Spleen (tissue), 11 donors: ENCODE measurements around the gene CCN5. TPM values are rescaled to one million over a fixed set of nuclear protein-coding genes. Genes with fewer than 3 reads are reported as not detected.

Experiments used
- DNase-seq: peaks from one replicate; pipeline ENCODE4 v3.0.0-alpha.2; 2020
- H3K27ac ChIP-seq, 8 donors: fragments of 200-600 bp; sonication (generic) in 7 of 8; 1 replicate in 4 of 8; 2 replicates in 4 of 8; pipeline versions ENCODE4 v1.5.0 to v1.8.0; 2016 to 2021; ENCODE audit warnings: inconsistent platforms in 4 of 8, mild to moderate bottlenecking in 4 of 8, moderate library complexity in 1 of 8
- H3K27me3 ChIP-seq, 7 donors: fragments of 200-600 bp; sonication (generic) in 6 of 7; replicated peaks in 1 of 7; 1 replicate in 4 of 7; 2 replicates in 3 of 7; pipeline versions ENCODE4 v1.5.0 to v1.8.0; 2016 to 2021; ENCODE audit warnings: inconsistent platforms in 3 of 7, mild to moderate bottlenecking in 1 of 7
- H3K36me3 ChIP-seq, 6 donors: fragments of 200-600 bp; sonication (generic) in 5 of 6; 1 replicate in 4 of 6; 2 replicates in 2 of 6; pipeline versions ENCODE4 v1.5.0 to v1.8.0; 2016 to 2021; ENCODE audit warnings: inconsistent platforms in 2 of 6
- H3K4me1 ChIP-seq, 6 donors: fragments of 200-600 bp; sonication (generic) in 5 of 6; 1 replicate in 3 of 6; 2 replicates in 3 of 6; pipeline versions ENCODE4 v1.5.0 to v1.8.0; 2016 to 2021; ENCODE audit warnings: inconsistent platforms in 3 of 6
- H3K4me3 ChIP-seq, 8 donors: fragments of 200-600 bp; sonication (generic) in 7 of 8; 1 replicate in 4 of 8; 2 replicates in 4 of 8; pipeline versions ENCODE4 v1.5.0 to v1.8.0; 2016 to 2021; ENCODE audit warnings: inconsistent platforms in 4 of 8, mild to moderate bottlenecking in 4 of 8, moderate library complexity in 2 of 8
- H3K9me3 ChIP-seq, 8 donors: fragments of 200-600 bp; sonication (generic) in 7 of 8; 1 replicate in 4 of 8; 2 replicates in 4 of 8; pipeline versions ENCODE4 v1.5.0 to v1.8.0; 2016 to 2021; ENCODE audit warnings: inconsistent platforms in 4 of 8
- CTCF ChIP-seq, 11 experiments: fragments of 200-600 bp in 7 of 11; fragments of 450-650 bp in 4 of 11; sonication (generic) in 4 of 11; IDR thresholded peaks in 8 of 11; conservative IDR thresholded peaks in 3 of 11; 1 replicate in 7 of 11; 2 replicates in 4 of 11; pipeline versions ENCODE4 v1.4.0 to v1.8.0; 2016 to 2021; ENCODE audit warnings: antibody characterized with exemption in 11 of 11, inconsistent platforms in 4 of 11, mild to moderate bottlenecking in 1 of 11
- POLR2A ChIP-seq, 3 donors: fragments of 450-650 bp; IDR thresholded peaks; one replicate each; pipeline ENCODE4 v1.5.1; 2017; ENCODE audit warnings: antibody characterized with exemption in 3 of 3, mild to moderate bottlenecking in 1 of 3
- POLR2AphosphoS5 ChIP-seq, 3 donors: sonication (generic); formaldehyde crosslinking; IDR thresholded peaks; one replicate each; pipeline ENCODE4 v1.5.1; 2017; ENCODE audit warnings: antibody characterized with exemption in 3 of 3
- WGBS, 5 donors: extraction: QIAGEN DNeasy Blood & Tissue Kit in 3 of 5; methylation state at CpG; one replicate each; pipeline versions ENCODE4 v1.1.5 to v1.1.7; 2013 to 2018; 5-methylcytosine and 5-hydroxymethylcytosine counted together
- intact Hi-C: fragments of 100-400 bp; cut with DNase I; formaldehyde crosslinking; loops from one replicate; pipeline ENCODE4 v1.15.0; 2023; ENCODE audit warnings: low total_unique reads
- polyA plus RNA-seq, 3 donors: library from polyadenylated mRNA; stranded (reverse); fragments of 200-250 nt; gene quantifications; one replicate each; pipeline ENCODE4 v1.2.1, GENCODE V29; 2013
- total RNA-seq, 7 donors: library from RNA; depleted of rRNA in 3 of 7; stranded (reverse); fragments of >200 nt in 3 of 7; fragmentation: NEBNext Ultra II Directional in 4 of 7; extraction: Animal tissue kit (Norgen Biotek cat#: 25700) in 4 of 7; gene quantifications; one replicate each; pipeline versions ENCODE4 v1.1.0 to v1.2.1, GENCODE V29; 2016 to 2021
- donor health status: healthy with polysubstance abuse.
- donor health status: DM: no; HTN: no; CAD: no; lungs with moderate emphysema.
- donor health status: DM: no; HTN: no; CAD: no.
- donor health status: Bipolar disorder and iron deficiency.
- donor health status: healthy.
- donor health status: DM: no; HTN: no; CAD: no.
- donor health status: DM: yes; HTN: yes; CAD: no.

Gene CCN5
- total and polyA plus RNA-seq, 10 donors, result 0.51 to 10.6 (median 1.5) TPM; not detected in 1

- Histone ChIP-seq H3K27me3 (no peaks in the 10 kb centered on the region), H3K9me3 (no peaks in the 10 kb centered on the region), H3K27ac (no peak overlapping the region), H3K4me1 (peaks cover 0 to 22% (median 14%) of the 10 kb centered on the region in 6 donors), H3K4me3 (no peak overlapping the region), H3K36me3 (no peaks in the 10 kb centered on the region)
- TF ChIP-seq POLR2AphosphoS5 (IDR thresholded peaks at IDR 0.05), result no peak
- TF ChIP-seq POLR2A (IDR thresholded peaks at IDR 0.05), result no peak
- TF ChIP-seq CTCF (IDR thresholded peaks at IDR 0.05 in 8 of 11, conservative IDR thresholded peaks at IDR 0.05 in 3 of 11), result peak in 10 of 11 experiments; percentile 32 to 83 (median 50)
- WGBS, 5 donors, result 31 to 62% (median 55%) methylated on average over 10 of the region's 10 CpGs
- intact Hi-C loops, result loop anchor here (2.0 to 10.0 kb wide), 2 partner anchors 49 to 181 kb away; no protein-coding TSS in a partner anchor
- DNase-seq, result no peak
Observed at GRCh38 chr20:44683263-44684046, 31.7 kb upstream of the CCN5 start.

GRCh38 chr20:44684047-44684967, 30.9 kb upstream of the CCN5 start:
- intact Hi-C loops, result loop anchor here (2.0 to 10.0 kb wide), 2 partner anchors 48 to 180 kb away; no protein-coding TSS in a partner anchor
- no peak for TF ChIP-seq CTCF (IDR thresholded peaks at IDR 0.05 in 8 of 11, conservative IDR thresholded peaks at IDR 0.05 in 3 of 11)
- TF ChIP-seq POLR2AphosphoS5 (IDR thresholded peaks at IDR 0.05), result no peak
- no peak for TF ChIP-seq POLR2A (IDR thresholded peaks at IDR 0.05)
- H3K27me3 ChIP-seq, result no peaks in the 10 kb centered on the region
- DNase-seq, result no peak
- H3K27ac ChIP-seq, result no peak overlapping the region
- WGBS, 5 donors, result 63 to 77% (median 72%) methylated on average over 6 of the region's 6 CpGs
- H3K36me3 ChIP-seq, result no peaks in the 10 kb centered on the region
- H3K4me3 ChIP-seq, result no peak overlapping the region
- H3K4me1 ChIP-seq, result peaks cover 0 to 22% (median 14%) of the 10 kb centered on the region in 6 donors
- no peaks in the 10 kb centered on the region for H3K9me3 ChIP-seq

DNA sequence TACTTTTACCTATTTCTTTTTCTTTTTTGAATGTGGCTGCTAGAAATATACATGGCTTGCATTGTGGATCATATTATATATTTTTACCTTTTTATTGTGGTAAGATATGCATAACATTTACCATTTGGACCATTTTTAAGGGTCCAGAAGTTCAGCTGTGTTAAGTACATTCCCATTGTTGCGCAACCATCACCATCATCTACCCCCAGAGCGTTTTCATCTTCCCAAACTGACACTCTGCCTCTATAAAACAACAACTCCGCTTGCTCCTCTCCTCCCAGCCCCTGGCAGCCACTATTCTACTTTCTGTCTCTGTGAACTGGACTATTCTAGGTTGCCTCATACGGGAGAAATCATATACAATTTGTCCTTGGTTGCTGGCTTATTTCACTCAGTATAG, 28.2 kb upstream of the CCN5 start:
- Histone ChIP-seq H3K27me3 (no peaks in the 10 kb centered on the region), H3K27ac (no peak overlapping the region), H3K9me3 (peaks cover 0 to under 1% (median 0%) of the 10 kb centered on the region in 8 donors), H3K4me1 (peaks cover 0 to 22% (median 14%) of the 10 kb centered on the region in 6 donors), H3K4me3 (no peak overlapping the region), H3K36me3 (no peaks in the 10 kb centered on the region)
- TF ChIP-seq POLR2A (IDR thresholded peaks at IDR 0.05) (no peak), POLR2AphosphoS5 (IDR thresholded peaks at IDR 0.05) (no peak), CTCF (IDR thresholded peaks at IDR 0.05 in 8 of 11, conservative IDR thresholded peaks at IDR 0.05 in 3 of 11) (no peak)
- WGBS, 5 donors, result 78 to 91% (median 88%) methylated on average over 4 of the region's 4 CpGs
- intact Hi-C loops, result loop anchor here (10.0 kb wide), 1 partner anchor 178 kb away; no protein-coding TSS in a partner anchor
- DNase-seq, result no peak
